T-cell (primary cell): ENCODE data around the gene EEF1AKMT1. TPM values are rescaled to one million over a fixed set of nuclear protein-coding genes. Genes with fewer than 3 reads are reported as not detected.

ENCODE experiments used
- ATAC-seq, 4 experiments: fragments of 200-7000 bp in 3 of 4; fragments of 150-1000 bp in 1 of 4; cut with Tn5 transposase; replicated peaks in 1 of 4; 1 replicate in 3 of 4; 2 replicates in 1 of 4; pipeline ENCODE4 v1.10.0; 2021; ENCODE audit warnings: moderate library complexity in 3 of 4, mild to moderate bottlenecking in 2 of 4, moderate number of reproducible peaks in 1 of 4
- CTCF ChIA-PET, 2 donors: fragments of 300-600 bp; sonication (Branson Sonifier 250); formaldehyde crosslinking; loops; one replicate each; lab custom pipeline; 2022; ENCODE audit warnings: antibody characterized with exemption in 2 of 2; lab: Charles Lee
- POLR2A ChIA-PET, 2 donors: fragments of 300-600 bp; sonication (Branson Sonifier 250); formaldehyde crosslinking; loops; one replicate each; lab custom pipeline; 2022; ENCODE audit warnings: antibody characterized with exemption in 2 of 2; lab: Charles Lee
- DNase-seq, 35 experiments: peaks; one replicate each; pipeline versions ENCODE4 v3.0.0 to v3.0.0-alpha.2; 2013 to 2023
- H3K27ac ChIP-seq: one replicate; pipeline ENCODE4 v1.5.1; 2013; ENCODE audit warnings: low read length
- H3K27me3 ChIP-seq, 2 experiments: replicated peaks in 1 of 2; 1 replicate in 1 of 2; 2 replicates in 1 of 2; pipeline versions ENCODE4 v1.6.1 to v1.7.0; 2013; ENCODE audit warnings: low read length in 1 of 2, mixed read lengths in 1 of 2; ENCODE audit not compliant: control insufficient read depth in 2 of 2, insufficient read depth in 2 of 2; ENCODE audit errors: extremely low read depth in 1 of 2
- H3K36me3 ChIP-seq, 2 donors: 1 replicate in 1 of 2; 2 replicates in 1 of 2; pipeline versions ENCODE4 v1.6.1 to v1.7.0; 2013; ENCODE audit warnings: low read length in 1 of 2; ENCODE audit not compliant: control insufficient read depth in 2 of 2, insufficient read depth in 1 of 2; ENCODE audit errors: extremely low read depth in 1 of 2
- H3K4me1 ChIP-seq, 2 experiments: 1 replicate in 1 of 2; 2 replicates in 1 of 2; pipeline versions ENCODE4 v1.6.1 to v1.7.0; 2013; ENCODE audit warnings: low read length in 2 of 2, mixed read lengths in 1 of 2; ENCODE audit not compliant: insufficient read depth in 2 of 2, control insufficient read depth in 1 of 2; ENCODE audit errors: extremely low read depth in 1 of 2
- H3K4me3 ChIP-seq, 2 donors: 1 replicate in 1 of 2; 2 replicates in 1 of 2; pipeline versions ENCODE4 v1.5.1 to v1.7.0; 2013; ENCODE audit warnings: mild to moderate bottlenecking in 2 of 2, low read length in 1 of 2, moderate library complexity in 1 of 2; ENCODE audit not compliant: control insufficient read depth in 1 of 2; ENCODE audit errors: extremely low read depth in 1 of 2
- H3K9me3 ChIP-seq: 2 replicates; pipeline ENCODE4 v1.7.0; 2013
- H3K27ac Mint-ChIP-seq, 2 donors: one replicate each; pipeline ENCODE4 v1.8.0; 2020 to 2021; ENCODE audit warnings: mild to moderate bottlenecking in 2 of 2, mixed read lengths in 2 of 2
- H3K27me3 Mint-ChIP-seq, 2 donors: one replicate each; pipeline ENCODE4 v1.8.0; 2021 to 2022; ENCODE audit warnings: mixed read lengths in 2 of 2
- H3K36me3 Mint-ChIP-seq: one replicate; pipeline ENCODE4 v1.8.0; 2021; ENCODE audit warnings: mixed read lengths
- H3K4me1 Mint-ChIP-seq, 3 donors: one replicate each; pipeline ENCODE4 v1.8.0; 2020 to 2022; ENCODE audit warnings: mixed read lengths in 3 of 3, mild to moderate bottlenecking in 1 of 3
- H3K4me3 Mint-ChIP-seq, 3 donors: one replicate each; pipeline ENCODE4 v1.8.0; 2020 to 2022; ENCODE audit warnings: mild to moderate bottlenecking in 3 of 3, mixed read lengths in 3 of 3, moderate library complexity in 3 of 3
- H3K9me3 Mint-ChIP-seq, 3 donors: one replicate each; pipeline ENCODE4 v1.8.0; 2020 to 2022; ENCODE audit warnings: mixed read lengths in 3 of 3
- WGBS: methylation state at CpG from one replicate; pipeline ENCODE4 v1.1.5; 2013; ENCODE audit warnings: missing lambda C conversion rate; ENCODE audit not compliant: insufficient coverage; 5-methylcytosine and 5-hydroxymethylcytosine counted together
- total RNA-seq, 35 experiments: library from RNA in 6 of 35; stranded (reverse) in 6 of 35; fragments of 120-200 nt in 1 of 35; gene quantifications; one replicate each; pipeline versions ENCODE4 v1.2.1 to v1.2.4 and lab custom pipeline; 2013 to 2026

The EEF1AKMT1 gene
- total RNA-seq, 5 donors from 2014 or later (not counting 1 experiment from before 2014, with no cell fraction given) = 3.5 to 6.1 (median 4.3) TPM

- H3K27me3 ChIP-seq = peaks cover 0 to 27% of the 10 kb centered on the region in 2 experiments
- no peaks in the 10 kb centered on the region for H3K9me3 Mint-ChIP-seq
- ATAC-seq (no peak), DNase-seq (no peak)
- H3K36me3 Mint-ChIP-seq = no peaks in the 10 kb centered on the region
- 83% methylated on average over 6 of the region's 6 CpGs for WGBS
- no peak overlapping the region for H3K27ac Mint-ChIP-seq
- no peak overlapping the region for H3K4me3 ChIP-seq
- H3K27me3 Mint-ChIP-seq = peaks cover 31 to 35% of the 10 kb centered on the region in 2 donors
- no peak overlapping the region for H3K4me3 Mint-ChIP-seq
- H3K36me3 ChIP-seq = no peaks in the 10 kb centered on the region
- H3K4me1 ChIP-seq = peaks cover 0 to 13% of the 10 kb centered on the region in 2 experiments
- POLR2A ChIA-PET = no interaction called here
- no peaks in the 10 kb centered on the region for H3K9me3 ChIP-seq
- H3K27ac ChIP-seq = no peak overlapping the region
- peaks cover 7 to 16% (median 13%) of the 10 kb centered on the region in 3 donors for H3K4me1 Mint-ChIP-seq
- CTCF ChIA-PET = no interaction called here
These were observed 73.5 kb downstream of the EEF1AKMT1 start for GRCh38 chr13:20700288-20700687.

DNA sequence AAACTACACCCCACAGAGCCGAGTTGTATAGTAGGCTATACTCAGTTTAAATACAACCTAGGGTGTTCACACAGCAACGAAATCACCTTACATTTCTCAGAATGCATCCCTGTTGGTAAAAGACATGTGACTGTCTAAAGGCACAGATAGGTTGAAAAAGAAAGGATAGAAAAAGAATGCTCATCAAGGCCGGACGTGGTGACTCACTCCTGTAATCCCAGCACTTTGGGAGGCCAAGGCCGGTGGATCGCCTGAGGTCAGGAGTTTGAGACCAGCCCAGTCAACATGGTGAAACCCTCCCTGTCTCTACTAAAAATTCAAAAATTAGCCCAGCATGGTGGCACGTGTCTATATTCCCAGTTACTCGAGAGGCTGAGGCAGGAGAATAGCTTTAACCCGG, 74.0 kb downstream of the EEF1AKMT1 start:
- DNase-seq (no peak), ATAC-seq (no peak)
- WGBS = 82% methylated on average over 5 of the region's 9 CpGs
- Histone ChIP-seq H3K9me3 (no peaks in the 10 kb centered on the region), H3K4me1 (peaks cover 0 to 13% of the 10 kb centered on the region in 2 experiments), H3K4me3 (no peak overlapping the region), H3K36me3 (no peaks in the 10 kb centered on the region), H3K27me3 (peaks cover 0 to 29% of the 10 kb centered on the region in 2 experiments), H3K27ac (no peak overlapping the region)
- Mint-ChIP-seq H3K9me3 (no peaks in the 10 kb centered on the region), H3K27me3 (peaks cover 33 to 35% of the 10 kb centered on the region in 2 donors), H3K4me3 (no peak overlapping the region), H3K27ac (no peak overlapping the region), H3K4me1 (peaks cover 7 to 12% (median 12%) of the 10 kb centered on the region in 3 donors), H3K36me3 (no peaks in the 10 kb centered on the region)
- ChIA-PET POLR2A (no interaction called here), CTCF (no interaction called here)

- Mint-ChIP-seq H3K36me3 (no peaks in the 10 kb centered on the region), H3K4me1 (no peaks in the 10 kb centered on the region), H3K27ac (no peak overlapping the region), H3K4me3 (no peak overlapping the region), H3K9me3 (no peaks in the 10 kb centered on the region), H3K27me3 (peaks cover 32 to 34% of the 10 kb centered on the region in 2 donors)
- peaks cover 0 to 29% of the 10 kb centered on the region in 2 experiments for H3K27me3 ChIP-seq
- H3K36me3 ChIP-seq = no peaks in the 10 kb centered on the region
- CTCF ChIA-PET = no interaction called here
- H3K4me1 ChIP-seq = no peaks in the 10 kb centered on the region
- H3K9me3 ChIP-seq = no peaks in the 10 kb centered on the region
- DNase-seq (no peak), ATAC-seq (no peak)
- H3K4me3 ChIP-seq = no peak overlapping the region
- no CpG with 5 or more reads among the region's 4 CpGs for WGBS
- no peak overlapping the region for H3K27ac ChIP-seq
- POLR2A ChIA-PET = no interaction called here
These were observed 77.7 kb downstream of the EEF1AKMT1 start for GRCh38 chr13:20696073-20696472.

GRCh38 chr13:20691616-20692015, 82.1 kb downstream of the EEF1AKMT1 start:
- Mint-ChIP-seq H3K4me3 (no peak overlapping the region), H3K27me3 (peaks cover 6 to 9% of the 10 kb centered on the region in 2 donors), H3K36me3 (peaks cover 19% of the 10 kb centered on the region), H3K9me3 (no peaks in the 10 kb centered on the region), H3K4me1 (no peaks in the 10 kb centered on the region), H3K27ac (no peak overlapping the region)
- ATAC-seq = no peak
- ChIA-PET POLR2A (no interaction called here), CTCF (no interaction called here)
- Histone ChIP-seq H3K4me1 (no peaks in the 10 kb centered on the region), H3K36me3 (peaks cover 0 to 4% of the 10 kb centered on the region in 2 donors), H3K27me3 (peaks cover 0 to 12% of the 10 kb centered on the region in 2 experiments), H3K27ac (no peak overlapping the region), H3K9me3 (no peaks in the 10 kb centered on the region), H3K4me3 (no peak overlapping the region)
- no CpG with 5 or more reads among the region's 4 CpGs for WGBS
- DNase-seq = no peak

- Histone ChIP-seq H3K27me3 (peaks cover 0 to 6% of the 10 kb centered on the region in 2 experiments), H3K4me1 (no peaks in the 10 kb centered on the region), H3K9me3 (no peaks in the 10 kb centered on the region), H3K27ac (no peak overlapping the region), H3K4me3 (no peak overlapping the region), H3K36me3 (peaks cover 0 to 4% of the 10 kb centered on the region in 2 donors)
- Mint-ChIP-seq H3K4me3 (no peak overlapping the region), H3K4me1 (no peaks in the 10 kb centered on the region), H3K27me3 (no peaks in the 10 kb centered on the region), H3K36me3 (peaks cover 21% of the 10 kb centered on the region), H3K27ac (no peak overlapping the region), H3K9me3 (no peaks in the 10 kb centered on the region)
- no CpG with 5 or more reads among the region's 3 CpGs for WGBS
- ATAC-seq = no peak
- POLR2A ChIA-PET = no interaction called here
- DNase-seq = no peak
- CTCF ChIA-PET = no interaction called here
These were observed 84.5 kb downstream of the EEF1AKMT1 start for GRCh38 chr13:20689291-20689690.

GRCh38 chr13:20686863-20687579, 86.7 kb downstream of the EEF1AKMT1 start:
- Mint-ChIP-seq H3K27me3 (no peaks in the 10 kb centered on the region), H3K27ac (no peak overlapping the region), H3K4me1 (no peaks in the 10 kb centered on the region), H3K36me3 (peaks cover 26% of the 10 kb centered on the region), H3K9me3 (no peaks in the 10 kb centered on the region), H3K4me3 (no peak overlapping the region)
- DNase-seq (no peak), ATAC-seq (no peak)
- WGBS = 92% methylated on average over 2 of the region's 4 CpGs
- Histone ChIP-seq H3K36me3 (peaks cover 0 to 4% of the 10 kb centered on the region in 2 donors), H3K4me3 (no peak overlapping the region), H3K4me1 (no peaks in the 10 kb centered on the region), H3K27me3 (no peaks in the 10 kb centered on the region), H3K27ac (no peak overlapping the region), H3K9me3 (no peaks in the 10 kb centered on the region)
- CTCF ChIA-PET = interaction anchor here in 1 of 2 donors (0.7 kb wide), 1 partner anchor 34 kb away, joined by 9 read pairs; no protein-coding TSS in a partner anchor
- POLR2A ChIA-PET = interaction anchor here in 1 of 2 donors (0.6 kb wide), 1 partner anchor 124 kb away, joined by 10 read pairs; no protein-coding TSS in a partner anchor
